NCI-H1092 (cell line): ENCODE results near the gene SLC26A11.

ENCODE experiments used
- DNase-seq: peaks from one replicate; lab custom pipeline; 2025; lab: John Stamatoyannopoulos, UW

The SLC26A11 gene

DNA sequence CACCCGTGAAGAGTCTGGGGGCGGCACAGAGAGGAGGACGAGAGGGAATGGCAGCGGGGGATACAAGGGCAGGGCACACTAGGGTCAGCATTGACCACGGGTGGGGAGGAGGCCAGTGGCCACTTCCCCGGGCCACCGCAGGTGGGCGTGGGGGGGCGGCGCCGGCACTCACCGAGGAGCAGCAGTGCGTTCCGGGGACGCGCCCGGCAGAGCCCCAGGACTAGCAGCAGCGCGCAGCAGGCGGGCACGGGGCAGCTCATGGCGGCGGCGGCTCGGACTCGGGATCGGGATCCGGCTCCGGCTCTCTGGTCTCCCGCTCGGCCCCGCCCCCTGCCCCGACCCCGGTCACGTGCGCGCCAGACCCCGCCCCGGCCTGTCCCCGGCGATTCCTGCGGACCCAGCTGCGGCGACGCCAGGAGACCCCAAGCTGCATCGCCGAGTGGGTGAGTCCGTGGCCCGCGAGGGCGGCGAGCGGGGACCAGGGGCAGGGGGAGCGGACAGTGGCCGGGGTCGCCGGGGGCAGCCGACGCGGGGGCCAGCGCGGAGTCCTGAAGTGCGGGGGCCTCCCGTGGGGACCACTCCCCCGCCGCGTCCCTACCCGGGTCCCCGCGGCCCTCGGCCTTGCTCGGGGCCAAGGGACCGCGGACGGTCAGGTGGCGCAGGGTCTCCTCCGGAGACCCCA is at the start of gene SLC26A11, which contains the start of gene SGSH:
SLC26A11 (plus strand) TSS at position 374 of the 682 bp plus-strand sequence. CDS start 1,134 bp downstream, outside the sequence.
SGSH (minus strand) TSS at position 280 of the 682 bp plus-strand sequence; CDS start at position 260, 20 bp downstream.
- DNase-seq = peak; percentile 47

DNA sequence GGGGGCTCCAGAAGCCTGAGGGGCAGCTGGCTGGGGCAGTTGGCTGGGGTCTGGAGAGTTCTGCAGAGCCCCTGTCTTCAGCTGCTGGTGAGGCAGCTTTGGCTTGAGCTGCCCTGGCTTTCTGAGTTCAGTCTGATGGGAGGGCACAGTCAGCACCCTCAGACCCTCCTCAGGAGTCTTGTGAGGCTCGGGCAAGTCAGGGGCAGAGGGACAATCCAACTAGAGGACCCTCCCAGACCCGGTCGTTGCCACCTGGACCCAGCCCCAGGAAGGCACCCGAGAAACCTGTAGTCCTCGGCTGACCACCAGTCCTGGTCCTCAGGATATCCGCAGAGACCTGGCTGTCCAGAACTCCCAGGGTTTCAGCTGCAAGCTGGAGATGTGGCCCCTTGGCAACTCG is 48.5 kb upstream of the SLC26A11 start:
- DNase-seq = no peak

DNA sequence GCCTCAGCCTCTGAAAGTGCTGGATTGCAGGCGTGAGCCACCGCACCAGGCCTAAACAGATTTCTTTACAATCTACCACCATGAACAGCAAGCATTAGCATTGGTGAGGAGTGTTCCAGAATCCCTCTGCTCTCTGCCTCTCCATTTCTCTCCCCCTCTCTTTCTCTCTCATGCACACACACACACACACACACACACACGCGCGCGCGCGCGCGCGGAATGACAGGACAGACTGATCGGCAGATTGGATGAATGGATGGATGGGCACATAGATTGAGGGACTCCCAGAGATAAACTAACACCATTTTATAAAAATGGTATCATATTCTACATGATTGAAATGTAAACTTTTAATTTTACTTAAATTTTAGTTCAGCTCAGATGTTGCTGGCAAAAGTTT is 47.1 kb upstream of the SLC26A11 start:
- DNase-seq = no peak

DNA sequence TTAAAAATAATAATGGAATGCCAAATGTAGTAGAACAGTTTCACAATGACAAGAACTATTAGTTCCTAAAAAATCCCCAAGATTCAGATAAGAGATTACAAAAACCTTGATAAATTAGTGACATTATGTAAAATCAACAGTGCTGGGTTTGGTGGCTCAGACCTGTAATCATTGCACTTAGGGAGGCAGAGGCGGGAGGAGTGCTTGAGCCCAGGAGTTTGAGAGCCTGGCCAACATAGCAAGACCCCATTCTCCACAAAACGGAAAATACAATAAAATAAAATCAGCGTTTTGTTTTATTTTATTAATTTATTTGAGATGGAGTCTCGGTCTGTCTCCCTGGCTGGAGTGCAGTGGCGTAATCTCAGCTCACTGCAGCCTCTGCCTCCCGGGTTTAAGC is 46.3 kb upstream of the SLC26A11 start:
- no peak for DNase-seq

DNA sequence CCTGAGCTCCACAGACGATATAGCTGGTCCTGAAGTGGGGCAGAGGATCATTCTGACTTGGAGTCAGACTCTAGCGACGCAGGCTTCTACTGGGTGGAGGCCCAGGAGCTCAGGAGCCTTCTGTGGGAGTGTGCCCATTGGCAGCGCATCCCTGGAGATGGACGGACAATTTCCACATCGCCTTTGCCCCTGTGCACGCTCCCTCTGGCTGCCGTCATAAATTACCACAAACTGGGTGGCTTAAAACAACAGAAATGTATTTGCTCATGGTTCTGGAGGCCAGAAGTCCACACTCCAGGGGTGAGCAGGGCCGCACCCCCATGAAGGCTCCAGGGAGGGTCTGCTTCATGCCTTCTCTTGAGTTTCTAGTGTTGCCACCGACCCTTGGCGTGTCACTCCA is 43.5 kb upstream of the SLC26A11 start:
- DNase-seq = no peak

DNA sequence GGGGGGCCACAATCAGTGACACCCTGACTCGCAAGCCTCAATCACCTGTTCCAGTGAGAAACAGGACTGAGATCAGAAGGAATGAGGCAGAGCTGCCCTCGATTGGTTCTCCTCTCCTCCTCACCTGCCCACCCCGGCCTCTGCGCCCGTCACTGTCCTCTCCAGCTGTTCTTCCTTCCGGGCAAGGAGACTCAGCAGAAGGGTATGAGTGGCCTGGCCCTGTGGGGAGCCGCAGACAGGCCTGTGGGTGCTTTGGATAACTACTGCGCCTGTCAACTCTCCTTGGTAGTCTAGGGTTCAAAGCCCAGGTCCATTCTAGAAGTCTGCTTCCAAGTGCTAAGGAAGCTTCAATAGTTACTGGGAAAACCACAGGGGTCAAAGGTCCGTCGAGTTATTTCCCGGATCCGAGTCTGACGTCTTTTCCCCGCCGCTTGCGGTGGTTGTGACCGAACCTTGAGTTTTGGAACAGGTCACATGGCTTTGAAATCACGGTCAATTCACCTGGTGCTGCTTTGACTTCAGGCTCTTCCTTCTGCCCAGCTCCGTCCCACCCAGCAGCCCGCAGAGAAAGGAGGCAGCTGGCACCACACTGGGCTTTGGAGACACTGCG is 42.1 kb upstream of the SLC26A11 start:
- DNase-seq = no peak

DNA sequence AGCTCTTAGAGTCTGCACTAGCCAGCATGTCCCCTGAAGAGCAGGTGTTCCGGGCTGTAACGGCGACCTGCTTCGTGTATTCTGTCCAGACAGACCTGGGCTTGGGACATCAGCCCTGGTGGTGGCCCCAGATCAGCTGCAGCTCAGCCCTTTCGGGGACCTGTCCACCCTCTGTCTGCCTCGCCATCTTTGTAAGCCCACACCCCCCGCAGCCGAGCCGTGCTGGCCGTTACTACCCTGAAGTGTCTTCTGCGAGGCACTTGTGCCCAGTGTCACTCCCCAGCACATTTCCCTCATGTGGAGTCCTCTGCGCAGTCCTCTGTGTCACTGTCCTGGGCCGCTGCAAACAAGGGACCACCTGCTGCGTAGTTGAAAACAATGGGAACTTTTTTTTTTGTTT is 40.0 kb upstream of the SLC26A11 start:
- no peak for DNase-seq

DNA sequence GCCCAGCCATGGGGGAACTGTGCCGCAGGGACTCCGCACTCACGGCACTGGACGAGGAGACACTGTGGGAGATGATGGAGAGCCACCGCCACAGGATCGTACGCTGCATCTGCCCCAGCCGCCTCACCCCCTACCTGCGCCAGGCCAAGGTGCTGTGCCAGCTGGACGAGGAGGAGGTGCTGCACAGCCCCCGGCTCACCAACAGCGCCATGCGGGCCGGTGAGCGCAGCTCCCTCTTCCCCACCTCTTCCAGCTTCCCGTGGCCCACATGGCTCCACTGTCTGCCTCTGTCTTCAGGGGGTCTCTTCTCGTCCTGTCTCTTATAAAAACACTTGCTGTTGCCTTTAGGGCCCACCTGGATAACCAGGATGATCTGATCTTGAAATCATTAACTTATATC is 38.8 kb upstream of the SLC26A11 start:
- no peak for DNase-seq

DNA sequence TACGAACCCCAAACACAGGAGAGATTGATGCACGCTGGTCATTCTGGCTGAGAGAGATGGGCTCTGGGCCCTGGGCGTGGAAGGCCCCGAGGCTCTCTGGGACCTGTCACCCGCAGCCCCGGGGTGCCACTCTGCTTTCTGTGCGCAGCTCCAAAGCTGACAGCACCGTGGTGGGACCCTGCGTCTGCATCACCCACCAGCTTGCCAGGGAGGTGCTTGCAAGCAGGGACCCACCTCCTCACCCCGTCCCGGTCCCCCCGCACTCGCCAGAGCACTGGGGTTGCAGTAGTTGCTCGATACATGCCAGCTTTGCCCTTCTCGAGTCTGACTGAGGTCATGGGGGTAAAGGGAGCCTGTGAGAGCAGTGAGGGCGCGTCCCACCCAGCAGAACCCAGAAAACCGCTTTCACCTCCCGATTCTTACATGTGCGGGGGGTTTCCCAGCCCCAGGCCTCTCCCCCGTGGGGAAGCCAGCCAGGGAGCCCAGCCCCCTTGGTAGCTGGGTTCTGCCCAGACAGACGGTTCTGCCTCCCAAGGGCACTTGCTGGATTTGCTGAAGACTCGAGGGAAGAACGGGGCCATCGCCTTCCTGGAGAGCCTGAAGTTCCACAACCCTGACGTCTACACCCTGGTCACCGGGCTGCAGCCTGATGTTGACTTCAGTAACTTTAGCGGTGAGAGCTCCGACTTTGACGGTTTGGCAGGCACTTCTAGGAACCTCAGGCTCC is 37.9 kb upstream of the SLC26A11 start:
- no peak for DNase-seq

DNA sequence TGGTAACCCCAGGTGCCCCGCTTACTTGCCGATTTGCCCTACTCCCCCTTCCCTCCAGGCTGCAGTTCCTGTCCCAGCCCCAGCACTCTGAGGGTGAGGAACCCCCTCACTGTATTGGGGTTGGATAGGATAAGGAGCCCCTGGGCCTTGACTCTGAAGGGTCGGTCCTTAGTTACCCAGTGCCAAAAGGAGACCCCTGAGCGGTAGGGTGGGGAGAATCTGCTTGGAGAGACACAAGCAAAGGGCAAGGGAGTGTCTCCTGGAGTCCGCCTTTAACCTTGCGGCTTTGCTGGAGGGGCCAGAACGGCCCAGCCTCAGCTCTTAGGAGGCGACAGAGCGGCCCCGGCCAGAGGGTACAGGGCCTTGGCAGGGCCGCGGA is 37.4 kb upstream of the SLC26A11 start:
- no peak for DNase-seq

DNA sequence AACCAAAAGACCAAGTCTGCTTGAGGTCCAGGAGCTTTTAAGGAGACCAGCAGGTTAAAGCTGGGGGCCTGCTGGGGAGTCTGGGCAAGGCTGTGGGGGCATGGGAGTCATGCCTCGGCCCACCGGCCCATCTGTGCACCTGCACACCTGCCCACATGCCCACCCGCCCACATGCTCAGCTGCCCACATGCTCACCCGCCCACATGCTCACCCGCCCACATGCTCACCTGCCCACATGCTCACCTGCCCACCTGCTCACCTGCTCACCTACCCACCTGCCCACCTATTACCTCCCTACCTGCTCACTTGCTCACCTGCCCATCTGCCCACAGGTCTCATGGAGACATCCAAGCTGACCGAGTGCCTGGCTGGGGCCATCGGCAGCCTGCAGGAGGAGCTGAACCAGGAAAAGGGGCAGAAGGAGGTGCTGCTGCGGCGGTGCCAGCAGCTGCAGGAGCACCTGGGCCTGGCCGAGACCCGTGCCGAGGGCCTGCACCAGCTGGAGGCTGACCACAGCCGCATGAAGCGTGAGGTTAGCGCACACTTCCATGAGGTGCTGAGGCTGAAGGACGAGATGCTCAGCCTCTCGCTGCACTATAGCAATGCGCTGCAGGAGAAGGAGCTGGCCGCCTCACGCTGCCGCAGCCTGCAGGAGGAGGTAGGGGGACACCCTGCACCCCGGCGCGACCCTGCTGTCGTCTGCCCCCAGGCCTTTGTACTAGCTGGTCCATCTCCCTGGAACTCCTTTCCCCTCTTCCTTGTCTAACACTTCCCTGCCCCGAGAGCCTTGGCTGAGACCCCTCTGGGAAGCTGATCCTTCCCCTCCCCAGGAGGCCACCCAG is 36.4 kb upstream of the SLC26A11 start:
- no peak for DNase-seq

DNA sequence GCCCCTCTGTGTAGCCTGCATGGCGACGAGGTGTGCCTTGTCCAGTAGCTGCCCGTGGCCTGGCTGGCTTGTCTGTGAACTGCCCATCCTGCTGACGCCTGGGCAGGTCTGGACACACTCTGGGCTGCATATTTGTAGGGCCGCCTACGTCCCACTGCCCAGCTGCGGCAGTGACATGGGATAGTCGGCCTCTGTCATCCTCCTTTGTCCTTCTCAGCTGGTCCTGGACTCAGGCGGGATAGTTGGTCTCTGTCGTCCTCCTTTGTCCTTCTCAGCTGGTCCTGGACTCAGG is 35.9 kb upstream of the SLC26A11 start:
- DNase-seq = no peak

DNA sequence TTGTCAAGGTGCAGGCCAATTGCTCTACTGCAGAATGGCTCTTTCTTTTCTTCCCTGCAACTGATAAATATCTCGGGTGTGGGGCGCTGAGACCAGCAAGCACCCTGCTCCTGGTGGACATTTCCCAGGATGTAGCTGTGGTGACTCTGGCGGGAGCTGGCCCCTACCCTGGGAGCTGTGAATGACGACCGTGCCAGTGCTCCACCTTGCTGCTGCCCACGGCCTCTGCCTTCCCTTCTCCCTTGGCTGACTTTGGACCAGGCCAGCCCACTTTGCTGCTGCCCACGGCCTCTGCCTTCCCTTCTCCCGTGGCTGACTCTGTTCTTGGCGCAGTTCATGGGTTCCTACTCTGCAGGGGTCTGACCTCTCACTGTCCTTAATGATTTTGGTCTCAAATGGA is 34.3 kb upstream of the SLC26A11 start:
- DNase-seq = no peak

DNA sequence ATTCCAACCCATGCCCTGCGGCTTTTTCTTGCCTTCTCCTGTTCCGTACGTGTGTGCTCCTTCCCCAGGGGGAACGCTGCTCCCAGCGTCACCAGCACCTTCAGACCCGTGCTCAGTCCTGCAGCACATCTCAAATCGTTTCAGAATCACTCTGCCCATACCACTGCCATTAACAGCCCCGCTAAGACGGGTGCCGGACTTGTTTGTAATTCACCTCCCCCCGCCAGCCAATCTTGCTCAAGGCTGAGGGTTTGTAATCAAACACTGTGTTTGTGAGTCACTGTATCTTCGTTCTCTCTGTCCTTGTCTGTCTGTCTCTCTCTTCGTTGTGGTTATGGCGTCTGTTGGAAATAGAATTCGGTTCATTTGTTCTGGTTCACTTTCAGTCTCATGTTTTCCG is 33.1 kb upstream of the SLC26A11 start:
- no peak for DNase-seq

DNA sequence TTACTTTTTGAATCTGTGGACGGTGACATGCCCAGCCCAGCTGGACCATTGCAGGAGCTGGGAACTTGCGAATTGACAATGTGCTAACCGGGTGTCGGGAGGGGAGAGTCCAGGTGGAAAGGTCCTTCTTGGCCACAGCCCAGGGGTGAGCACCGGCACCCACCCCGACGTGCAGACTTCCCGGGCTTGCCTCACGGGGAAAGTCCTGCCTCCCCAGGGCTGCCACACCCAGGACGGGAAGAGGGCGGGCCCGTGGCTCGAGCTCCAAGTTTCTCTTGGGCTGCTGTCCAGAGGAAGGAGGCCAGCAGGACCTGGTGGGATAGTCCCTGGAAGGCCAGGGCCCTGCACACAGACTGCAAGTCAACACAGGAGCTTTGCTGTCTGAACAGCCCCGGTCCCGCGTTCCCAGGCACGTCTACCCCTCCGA is 32.7 kb upstream of the SLC26A11 start:
- DNase-seq = no peak

DNA sequence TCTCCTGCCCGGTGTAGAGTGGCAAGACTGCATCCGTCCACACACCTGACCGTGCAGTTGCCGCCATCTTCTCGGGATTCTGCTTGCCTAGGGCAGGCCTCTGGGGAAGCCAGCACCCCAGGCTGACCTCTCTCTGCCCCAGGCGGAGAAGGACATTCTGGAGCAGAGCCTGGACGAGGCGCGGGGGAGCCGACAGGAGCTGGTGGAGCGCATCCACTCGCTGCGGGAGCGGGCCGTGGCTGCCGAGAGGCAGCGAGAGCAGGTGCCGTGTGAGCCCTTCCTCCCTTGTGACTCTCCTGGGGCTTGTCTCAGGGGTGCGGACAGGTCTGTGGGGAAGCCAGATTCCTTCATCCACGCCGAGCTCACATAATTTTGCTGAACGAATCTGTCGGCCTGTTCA is 30.6 kb upstream of the SLC26A11 start:
- DNase-seq = no peak

DNA sequence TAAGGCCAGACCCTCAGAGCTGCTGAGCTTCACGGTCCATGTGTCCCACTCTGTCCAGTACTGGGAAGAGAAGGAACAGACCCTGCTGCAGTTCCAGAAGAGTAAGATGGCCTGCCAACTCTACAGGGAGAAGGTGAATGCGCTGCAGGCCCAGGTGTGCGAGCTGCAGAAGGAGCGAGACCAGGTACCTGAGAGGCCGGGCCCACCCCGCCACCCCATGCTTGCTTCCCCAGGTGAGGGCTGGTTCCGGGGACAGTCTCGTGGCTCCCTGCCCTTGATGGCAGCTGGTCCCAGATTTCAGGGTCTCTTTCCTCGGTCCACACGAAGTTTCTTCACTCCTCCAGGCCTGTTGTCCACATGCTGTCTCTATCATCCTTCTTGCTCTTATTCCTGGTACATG is 29.5 kb upstream of the SLC26A11 start:
- DNase-seq = no peak

DNA sequence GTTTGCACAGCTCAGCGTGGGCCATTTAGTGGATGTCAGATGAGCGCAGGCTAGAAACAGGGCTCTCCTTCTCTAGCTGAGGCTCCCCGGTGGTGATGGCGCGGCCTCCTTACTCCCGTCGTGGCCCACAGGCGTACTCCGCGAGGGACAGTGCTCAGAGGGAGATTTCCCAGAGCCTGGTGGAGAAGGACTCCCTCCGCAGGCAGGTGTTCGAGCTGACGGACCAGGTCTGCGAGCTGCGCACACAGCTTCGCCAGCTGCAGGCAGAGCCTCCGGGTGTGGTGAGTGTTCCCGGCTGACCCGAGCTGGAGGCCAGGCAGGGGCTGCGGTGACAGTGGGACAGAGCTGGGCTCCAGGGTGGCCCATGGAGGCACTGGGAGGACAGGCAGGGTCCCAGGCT is 29.0 kb upstream of the SLC26A11 start:
- DNase-seq = no peak

DNA sequence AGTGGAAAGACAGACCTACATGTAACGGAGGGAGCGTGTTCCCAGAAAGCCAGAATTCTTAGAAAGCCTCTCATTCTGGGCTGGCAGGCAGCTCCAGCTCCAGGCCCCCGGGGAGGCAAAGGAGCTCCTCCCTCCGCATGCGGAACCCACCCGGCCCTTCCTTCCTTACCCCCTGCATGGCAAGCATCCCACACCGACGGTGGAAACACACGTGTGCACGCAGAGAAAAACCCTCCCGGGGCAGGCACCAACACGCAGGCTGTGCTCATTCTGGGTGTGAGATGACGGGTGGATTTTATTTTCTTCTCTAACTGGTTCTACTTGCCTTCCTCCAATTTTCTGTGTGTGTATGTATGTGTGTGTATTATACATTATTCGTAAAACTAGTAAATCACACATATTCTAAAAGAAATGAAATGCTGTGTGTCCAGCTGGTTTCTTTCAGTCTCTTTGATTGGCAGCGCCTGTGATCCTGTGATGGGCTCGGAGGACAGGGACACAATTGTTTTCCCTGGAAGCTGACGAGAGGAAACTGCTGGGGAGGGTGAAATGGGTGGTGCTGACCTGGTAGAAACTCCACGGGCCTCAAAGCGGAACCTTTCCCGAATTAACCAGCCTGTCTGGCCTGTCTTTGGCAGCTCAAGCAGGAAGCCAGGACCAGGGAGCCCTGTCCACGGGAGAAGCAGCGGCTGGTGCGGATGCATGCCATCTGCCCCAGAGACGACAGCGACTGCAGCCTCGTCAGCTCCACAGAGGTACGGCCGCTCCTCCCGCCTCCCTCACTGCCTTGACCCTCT is 28.2 kb upstream of the SLC26A11 start:
- DNase-seq = no peak

DNA sequence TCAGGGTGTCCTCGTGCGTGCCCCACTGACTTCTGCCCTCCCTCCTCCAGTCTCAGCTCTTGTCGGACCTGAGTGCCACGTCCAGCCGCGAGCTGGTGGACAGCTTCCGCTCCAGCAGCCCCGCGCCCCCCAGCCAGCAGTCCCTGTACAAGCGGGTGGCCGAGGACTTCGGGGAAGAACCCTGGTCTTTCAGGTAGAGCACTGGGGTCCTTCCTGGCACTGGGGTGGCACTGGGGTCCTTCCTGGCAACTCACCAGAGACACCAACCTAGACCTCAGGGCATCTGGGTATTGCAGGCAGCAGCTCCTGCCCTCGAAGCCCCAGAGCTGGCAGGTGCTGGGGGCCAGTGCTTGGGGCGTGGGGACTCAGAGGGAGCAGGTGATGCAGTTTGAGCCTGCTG is 25.1 kb upstream of the SLC26A11 start:
- no peak for DNase-seq

DNA sequence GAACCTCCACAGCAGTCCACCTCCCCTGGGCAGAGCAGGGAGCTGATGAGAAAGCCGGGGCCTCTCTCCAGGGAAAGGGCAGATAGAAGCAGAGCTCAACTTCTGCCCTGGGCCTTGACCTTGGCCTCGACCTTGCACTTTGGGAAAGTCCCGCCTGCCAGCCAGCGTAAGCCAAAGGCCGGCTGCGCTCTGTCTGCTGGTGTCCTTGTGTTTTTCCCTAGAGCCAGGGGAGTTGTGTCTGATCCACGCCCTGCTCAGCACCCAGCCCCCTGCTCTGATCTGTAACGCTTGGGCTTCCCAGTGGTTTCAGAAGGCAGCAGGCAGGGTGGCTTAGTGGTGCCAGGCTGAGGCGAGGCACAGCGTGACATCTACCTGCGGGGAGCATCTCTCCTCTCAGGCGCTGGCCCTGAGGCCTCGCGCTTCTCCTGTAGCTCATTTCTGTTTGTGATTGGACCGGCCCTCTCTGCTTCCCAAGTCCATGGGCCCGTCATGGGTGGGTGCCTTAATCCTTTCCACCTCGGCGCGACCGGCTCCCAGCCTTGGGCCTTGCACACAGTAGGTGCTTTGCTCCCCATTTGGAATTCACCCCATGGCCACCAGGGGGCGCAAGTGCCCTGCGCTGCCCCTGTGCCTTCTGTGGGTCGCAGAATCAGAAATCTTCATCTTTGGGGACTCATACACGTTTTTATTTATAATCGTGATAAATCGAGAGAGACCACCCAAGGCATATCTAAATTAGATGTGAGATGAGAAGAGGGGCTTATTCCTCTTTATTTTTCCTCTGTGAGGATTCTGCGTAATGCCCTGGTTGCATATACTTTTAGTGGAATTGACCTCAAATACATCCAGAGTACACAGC is 24.3 kb upstream of the SLC26A11 start:
- no peak for DNase-seq
